Measurements from ENCODE around the gene AGR2.
"Not testable (repeated sequence)": the region's sequence is repeated elsewhere in the genome, so short reads cannot be mapped to it uniquely, and the experiment has no call there.

Gene AGR2

GRCh38 chr7:16773884-16774283 lies 30.9 kb downstream of the AGR2 start:
- DNase-seq (ENCODE audit: low spot score): no peak

GRCh38 chr7:16773326-16773725 lies 31.5 kb downstream of the AGR2 start:
- no peak for DNase-seq (ENCODE audit: low spot score)

- no peak for DNase-seq (ENCODE audit: low spot score)
Measured at GRCh38 chr7:16770657-16771329, 34.0 kb downstream of the AGR2 start.

- DNase-seq (ENCODE audit: low spot score): not testable (repeated sequence)
Measured at GRCh38 chr7:16769994-16770393, 34.8 kb downstream of the AGR2 start.

GRCh38 chr7:16765436-16765859 lies 39.4 kb downstream of the AGR2 start:
- DNase-seq (ENCODE audit: low spot score): no peak

- no peak for DNase-seq (ENCODE audit: low spot score)
Measured at GRCh38 chr7:16764942-16765341, 39.9 kb downstream of the AGR2 start.

- DNase-seq (ENCODE audit: low spot score): no peak
Measured at GRCh38 chr7:16762177-16762576, 42.6 kb downstream of the AGR2 start.

- DNase-seq (ENCODE audit: low spot score): no peak
Measured at GRCh38 chr7:16759840-16760239, 45.0 kb downstream of the AGR2 start.

GRCh38 chr7:16758631-16759611 lies 45.9 kb downstream of the AGR2 start:
- DNase-seq (ENCODE audit: low spot score): no peak

GRCh38 chr7:16758036-16758435 lies 46.8 kb downstream of the AGR2 start:
- no peak for DNase-seq (ENCODE audit: low spot score)

GRCh38 chr7:16755397-16755796 lies 49.4 kb downstream of the AGR2 start:
- no peak for DNase-seq (ENCODE audit: low spot score)

- DNase-seq (ENCODE audit: low spot score): no peak
Measured at GRCh38 chr7:16754856-16755317, 49.9 kb downstream of the AGR2 start.

- DNase-seq (ENCODE audit: low spot score): peak; percentile 23
Measured at GRCh38 chr7:16753932-16754855, 50.6 kb downstream of the AGR2 start.

- peak; percentile 82 for DNase-seq (ENCODE audit: low spot score)
Measured at GRCh38 chr7:16753102-16753931, 51.5 kb downstream of the AGR2 start, which contains the start of gene TSPAN13. Gene TSPAN13, plus strand, starts transcription at chr7:16753755. Its CDS starts 213 bp downstream, at chr7:16753968.

- DNase-seq (ENCODE audit: low spot score): no peak
Measured at GRCh38 chr7:16747102-16747501, 57.7 kb downstream of the AGR2 start.

- DNase-seq (ENCODE audit: low spot score): no peak
Measured at GRCh38 chr7:16745645-16746044, 59.2 kb downstream of the AGR2 start.

GRCh38 chr7:16744518-16745250 lies 60.1 kb downstream of the AGR2 start:
- DNase-seq (ENCODE audit: low spot score): no peak

- DNase-seq (ENCODE audit: low spot score): no peak
Measured at GRCh38 chr7:16743236-16743635, 61.6 kb downstream of the AGR2 start.

- no peak for DNase-seq (ENCODE audit: low spot score)
Measured at GRCh38 chr7:16742547-16742946, 62.3 kb downstream of the AGR2 start.
